GM18858 (cell line): ENCODE results near the gene HS6ST2.
"Not testable (repeated sequence)": the region's sequence is repeated elsewhere in the genome, so short reads cannot be mapped to it uniquely, and the experiment has no call there.

Experiments
- ATAC-seq: cut with Tn5 transposase; IDR thresholded peaks from one replicate; pipeline ENCODE4 v1.9.1; 2021; ENCODE audit not compliant: unreplicated experiment

HS6ST2 gene

GRCh38 chrX:132958091-132958703, at the start of gene HS6ST2:
Gene HS6ST2 (minus strand): TSS chrX:132958629.
- no peak for ATAC-seq

GRCh38 chrX:133007458-133007857, 49.0 kb upstream of the HS6ST2 start:
- ATAC-seq, result no peak

- ATAC-seq, result no peak
Observed at GRCh38 chrX:133005616-133006015, 47.2 kb upstream of the HS6ST2 start.

- no peak for ATAC-seq
Observed at GRCh38 chrX:133005042-133005441, 46.6 kb upstream of the HS6ST2 start.

- no peak for ATAC-seq
Observed at GRCh38 chrX:132999209-132999608, 40.8 kb upstream of the HS6ST2 start.

- ATAC-seq, result no peak
Observed at GRCh38 chrX:132990835-132991234, 32.4 kb upstream of the HS6ST2 start.

GRCh38 chrX:132986556-132986955, 28.1 kb upstream of the HS6ST2 start:
- no peak for ATAC-seq

GRCh38 chrX:132984058-132984650, 25.7 kb upstream of the HS6ST2 start:
- no peak for ATAC-seq

GRCh38 chrX:132983496-132983895, 25.1 kb upstream of the HS6ST2 start:
- ATAC-seq, result no peak

GRCh38 chrX:132980035-132980434, 21.6 kb upstream of the HS6ST2 start:
- not testable (repeated sequence) for ATAC-seq

GRCh38 chrX:132968296-132968949, 10.0 kb upstream of the HS6ST2 start:
- no peak for ATAC-seq

- no peak for ATAC-seq
Observed at GRCh38 chrX:132967049-132967448, 8.6 kb upstream of the HS6ST2 start.

- ATAC-seq, result no peak
Observed at GRCh38 chrX:132965461-132965860, 7.0 kb upstream of the HS6ST2 start.

GRCh38 chrX:132961511-132961910, 3.1 kb upstream of the HS6ST2 start:
- ATAC-seq, result no peak

GRCh38 chrX:132957211-132958090, 978 bp downstream of the HS6ST2 start:
- no peak for ATAC-seq

- no peak for ATAC-seq
Observed at GRCh38 chrX:132956421-132957210, 1.8 kb downstream of the HS6ST2 start.

- no peak for ATAC-seq
Observed at GRCh38 chrX:132955690-132956089, 2.7 kb downstream of the HS6ST2 start.

- ATAC-seq, result no peak
Observed at GRCh38 chrX:132954323-132954722, 4.1 kb downstream of the HS6ST2 start.

- no peak for ATAC-seq
Observed at GRCh38 chrX:132953354-132953753, 5.1 kb downstream of the HS6ST2 start.

- ATAC-seq, result no peak
Observed at GRCh38 chrX:132948648-132949260, 9.7 kb downstream of the HS6ST2 start.
